Measurements from ENCODE around the gene CCNYL1.

The CCNYL1 gene

DNA sequence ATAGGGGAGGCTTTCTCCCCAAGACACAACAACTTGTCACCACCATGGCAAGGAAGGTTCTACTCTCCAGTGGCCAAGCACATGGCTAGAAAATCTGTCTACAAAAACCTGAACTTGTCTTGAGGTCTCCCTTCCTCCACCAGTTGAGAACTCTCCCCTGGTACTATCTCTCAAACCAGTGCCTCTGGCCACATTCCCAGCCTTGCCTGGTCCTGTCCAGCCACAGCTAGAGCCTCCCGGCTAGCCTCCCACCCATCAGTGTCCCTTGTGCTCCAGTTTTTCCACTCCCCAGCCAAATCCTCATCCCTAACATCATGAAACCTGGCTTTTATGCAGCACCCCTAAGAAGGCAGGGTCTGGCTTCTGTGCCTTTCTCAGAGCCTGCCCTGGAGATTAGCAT, 79.5 kb downstream of the CCNYL1 start:
- no peak for DNase-seq (ENCODE audit: low read depth in 2 of 2, low spot score in 1 of 2)

DNA sequence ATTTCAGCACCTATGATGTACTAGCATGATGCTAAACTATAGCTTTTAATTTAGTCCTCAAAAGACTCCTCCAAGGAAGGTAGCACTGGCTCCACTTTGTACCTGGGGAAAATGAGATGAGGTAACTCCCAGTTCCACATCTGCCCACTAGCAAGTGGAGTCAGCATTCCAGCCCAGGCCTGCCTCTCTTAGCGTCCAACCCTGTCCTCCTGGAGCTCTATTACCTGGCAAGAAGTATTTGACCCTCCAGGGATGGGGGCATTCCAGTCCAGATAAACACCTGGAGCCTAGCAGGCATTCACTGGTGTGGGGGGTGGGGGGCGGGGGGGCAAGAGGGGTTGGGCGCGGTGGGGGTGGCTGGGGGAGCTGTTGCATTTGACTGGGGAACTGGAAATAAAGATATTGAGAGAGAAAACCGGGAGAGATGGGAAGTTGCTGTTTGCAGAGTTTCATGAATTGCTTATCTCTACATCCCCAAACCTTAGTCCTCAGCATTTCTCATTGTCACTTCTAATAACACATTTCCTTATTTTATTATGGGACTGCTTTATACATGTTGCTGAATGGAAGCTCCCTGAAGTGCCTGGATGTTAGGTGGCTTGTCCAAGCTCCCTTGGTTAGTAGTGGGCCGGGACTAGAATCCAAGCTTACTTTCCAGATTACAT, 80.3 kb downstream of the CCNYL1 start:
- no peak for DNase-seq (ENCODE audit: low read depth in 2 of 2, low spot score in 1 of 2)

DNA sequence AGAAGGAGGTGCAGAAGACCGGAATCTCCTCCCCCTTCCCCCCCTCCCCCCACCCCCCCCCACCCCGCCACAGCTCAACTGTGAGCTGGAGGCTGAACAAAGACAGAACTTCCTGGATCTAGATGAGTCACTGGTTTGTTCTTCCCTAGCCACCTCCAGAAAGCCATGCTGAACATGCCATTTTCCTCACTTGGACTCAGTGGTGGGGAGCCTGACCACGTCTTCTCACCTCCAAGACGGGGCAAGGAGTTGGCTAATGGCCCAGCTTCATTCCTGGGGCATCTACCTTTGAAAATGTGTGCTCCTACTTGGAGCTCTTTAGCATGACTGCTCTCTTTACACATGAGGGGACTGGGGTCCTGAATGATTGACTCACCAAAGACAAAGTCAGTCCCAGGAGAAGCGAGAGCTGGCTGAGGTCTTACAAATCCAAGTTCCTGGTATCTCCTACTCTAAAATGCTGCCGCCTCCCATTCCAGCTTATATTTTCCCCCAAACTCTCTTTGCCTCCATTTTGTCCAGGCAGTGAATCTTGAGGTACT, 80.9 kb downstream of the CCNYL1 start:
- DNase-seq (ENCODE audit: low read depth in 2 of 2, low spot score in 1 of 2) = no peak

DNA sequence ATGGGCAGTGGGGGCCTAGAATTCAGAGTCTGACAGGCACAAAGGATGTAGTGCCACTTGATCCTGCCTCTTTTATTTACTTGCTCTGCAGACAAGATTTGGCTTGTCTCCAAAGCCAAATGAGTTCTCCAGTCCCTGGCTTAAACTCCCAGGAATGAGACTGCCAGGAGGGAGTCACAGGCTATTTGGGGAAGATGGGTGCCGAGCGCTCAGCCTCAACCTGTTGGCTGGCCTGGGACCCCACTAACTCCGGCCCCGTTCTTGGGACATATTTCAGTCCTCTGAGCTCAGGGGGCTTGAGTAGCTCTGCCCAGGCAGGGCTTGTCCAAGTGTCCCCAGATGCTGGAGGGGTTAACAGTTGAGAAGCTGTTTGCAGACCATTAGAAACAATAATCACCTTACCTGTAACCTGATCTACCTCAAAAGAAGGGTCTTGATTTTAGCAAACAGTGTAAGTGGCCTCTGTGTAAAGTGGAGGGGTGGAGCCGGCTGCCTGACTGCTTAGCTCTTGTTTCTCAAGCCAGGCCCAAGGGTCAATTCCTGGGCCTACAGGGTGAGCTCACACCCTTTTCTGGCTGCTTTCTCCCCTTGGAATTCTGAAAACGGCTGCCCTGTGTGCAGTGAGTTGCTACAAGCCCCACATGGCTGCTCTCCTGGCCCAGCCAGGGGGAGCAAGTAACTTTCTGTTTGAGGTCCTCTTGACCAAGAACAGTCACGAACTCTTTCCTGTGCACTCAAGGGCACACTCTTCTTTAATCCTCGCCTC, 85.3 kb downstream of the CCNYL1 start:
- no peak for DNase-seq (ENCODE audit: low read depth in 2 of 2, low spot score in 1 of 2)

DNA sequence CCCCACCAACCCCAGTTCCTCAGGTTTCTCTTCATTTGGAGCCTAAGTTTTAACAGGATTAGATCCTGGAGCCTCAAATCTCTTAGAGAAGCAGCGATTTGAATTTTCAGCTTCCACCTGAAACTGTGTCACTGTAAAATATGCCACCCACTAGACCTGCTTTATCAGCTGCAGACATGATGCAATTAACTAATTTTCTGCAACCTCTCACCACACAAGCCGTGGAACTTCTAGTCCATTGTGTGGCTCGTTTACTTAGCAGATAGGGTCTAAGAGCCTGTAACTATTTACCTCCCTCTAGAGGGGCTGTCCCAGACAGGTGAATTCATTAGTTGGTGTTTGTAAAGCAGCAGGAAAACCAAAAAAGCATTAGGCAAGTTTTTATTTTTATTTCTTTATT, 89.8 kb downstream of the CCNYL1 start:
- DNase-seq (ENCODE audit: low read depth in 2 of 2, low spot score in 1 of 2) = no peak

DNA sequence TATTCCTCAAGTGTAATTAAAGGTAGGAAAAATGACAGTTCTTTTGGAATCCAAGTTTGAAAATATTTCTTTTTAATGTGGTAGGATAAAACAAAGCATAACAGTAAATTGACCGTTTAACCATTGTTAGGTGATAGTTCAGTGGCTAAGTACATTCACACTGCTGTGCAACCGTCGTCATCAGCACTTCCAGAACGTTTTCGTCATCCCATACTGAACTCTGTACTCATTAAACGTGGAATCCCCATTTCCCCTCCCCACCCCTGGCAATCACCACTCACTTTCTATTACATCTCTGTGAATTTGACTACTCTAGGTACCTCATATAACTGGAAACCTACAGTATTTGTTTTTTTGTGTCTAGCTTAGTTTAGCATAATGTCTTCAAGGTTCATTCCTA, 91.2 kb downstream of the CCNYL1 start:
- DNase-seq (ENCODE audit: low read depth in 2 of 2, low spot score in 1 of 2) = no peak

All from stimulated activated CD8-positive, alpha-beta memory T cell treated with anti-CD3 and anti-CD28 coated beads, Interleukin-4, amount 100 ng/mL, for 4 hours (primary cell).